ENCODE results near the gene CD99.

GRCh38 chrX:2670978-2671377 is 20.1 kb upstream of the CD99 start:
- TF ChIP-seq CTCF (IDR thresholded peaks at IDR 0.05) (no peak), POLR2AphosphoS5 (IDR thresholded peaks at IDR 0.05) (no peak), EP300 (IDR thresholded peaks at IDR 0.05) (no peak), POLR2A (IDR thresholded peaks at IDR 0.05) (no peak)
